GM12873 (cell line): ENCODE results near the gene CYTL1.

Experiments used
- CTCF ChIP-seq: IDR thresholded peaks from 2 replicates; pipeline ENCODE4 v1.5.1; 2012; ENCODE audit warnings: low read depth, mild to moderate bottlenecking, moderate library complexity, low read length, control low read depth; ENCODE audit not compliant: insufficient read depth; ENCODE audit errors: missing control alignments

Gene CYTL1

DNA sequence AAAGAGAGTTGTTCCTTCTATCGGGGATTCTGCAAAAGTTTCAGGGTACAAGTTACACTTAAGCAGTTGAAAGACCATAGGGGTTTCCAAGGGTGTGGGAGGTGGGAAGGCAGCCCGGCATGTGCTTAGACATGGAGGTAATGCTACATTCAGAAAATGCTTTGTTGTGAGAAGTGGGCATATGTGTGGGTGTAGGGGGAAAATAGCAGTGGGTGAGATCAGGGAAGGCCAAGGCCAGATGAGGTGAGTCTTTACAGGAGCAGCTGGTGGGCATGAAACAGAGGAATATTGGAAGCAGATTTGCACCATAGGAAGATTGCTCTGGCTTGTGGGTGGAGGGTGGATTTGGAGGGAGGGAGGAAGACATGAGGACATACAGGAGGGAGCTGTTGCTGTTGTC, 8.3 kb downstream of the CYTL1 start:
- TF ChIP-seq CTCF: no peak

DNA sequence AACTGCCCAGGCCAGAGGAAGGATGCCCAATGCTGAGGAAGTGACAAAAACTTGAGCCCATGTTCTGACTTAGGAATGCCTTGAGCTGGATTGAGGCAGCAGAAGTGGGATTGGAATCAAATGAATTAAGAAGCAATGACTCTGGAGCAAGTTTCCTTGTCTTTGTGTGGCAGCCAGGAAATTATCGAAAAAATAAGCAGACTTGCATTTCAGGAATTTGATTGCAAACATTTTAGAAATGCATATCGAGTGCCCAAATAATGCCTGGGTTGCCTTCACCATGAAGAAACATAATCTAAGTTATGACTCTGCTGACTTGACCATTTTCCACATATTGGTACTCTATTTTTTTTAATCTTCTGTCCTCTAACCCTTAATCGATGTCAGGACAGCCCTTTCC, 9.5 kb downstream of the CYTL1 start:
- TF ChIP-seq CTCF: no peak

GRCh38 chr4:5004496-5004895, 14.8 kb downstream of the CYTL1 start:
- TF ChIP-seq CTCF: no peak

- no peak for TF ChIP-seq CTCF
Measured at GRCh38 chr4:5003918-5004317, 15.3 kb downstream of the CYTL1 start.

GRCh38 chr4:5003372-5003857, 15.8 kb downstream of the CYTL1 start:
- TF ChIP-seq CTCF: no peak

DNA sequence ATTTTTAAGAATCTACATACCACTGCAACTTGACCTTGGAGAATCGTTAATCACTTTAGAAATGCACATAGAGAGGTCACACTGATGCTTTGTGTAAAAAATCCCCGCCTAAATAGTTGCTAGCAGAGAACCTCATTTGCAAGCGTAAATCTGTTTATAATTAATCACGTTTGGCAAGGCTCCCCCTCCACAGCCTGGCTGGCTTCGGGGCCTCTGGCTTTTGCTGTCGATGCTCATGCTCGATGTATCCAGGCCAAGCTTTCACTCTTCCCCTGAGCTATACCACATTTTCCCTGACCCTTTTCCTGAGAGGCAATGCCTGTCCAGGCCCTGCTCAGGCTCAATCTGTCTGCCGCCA, 23.4 kb downstream of the CYTL1 start:
- no peak for TF ChIP-seq CTCF

DNA sequence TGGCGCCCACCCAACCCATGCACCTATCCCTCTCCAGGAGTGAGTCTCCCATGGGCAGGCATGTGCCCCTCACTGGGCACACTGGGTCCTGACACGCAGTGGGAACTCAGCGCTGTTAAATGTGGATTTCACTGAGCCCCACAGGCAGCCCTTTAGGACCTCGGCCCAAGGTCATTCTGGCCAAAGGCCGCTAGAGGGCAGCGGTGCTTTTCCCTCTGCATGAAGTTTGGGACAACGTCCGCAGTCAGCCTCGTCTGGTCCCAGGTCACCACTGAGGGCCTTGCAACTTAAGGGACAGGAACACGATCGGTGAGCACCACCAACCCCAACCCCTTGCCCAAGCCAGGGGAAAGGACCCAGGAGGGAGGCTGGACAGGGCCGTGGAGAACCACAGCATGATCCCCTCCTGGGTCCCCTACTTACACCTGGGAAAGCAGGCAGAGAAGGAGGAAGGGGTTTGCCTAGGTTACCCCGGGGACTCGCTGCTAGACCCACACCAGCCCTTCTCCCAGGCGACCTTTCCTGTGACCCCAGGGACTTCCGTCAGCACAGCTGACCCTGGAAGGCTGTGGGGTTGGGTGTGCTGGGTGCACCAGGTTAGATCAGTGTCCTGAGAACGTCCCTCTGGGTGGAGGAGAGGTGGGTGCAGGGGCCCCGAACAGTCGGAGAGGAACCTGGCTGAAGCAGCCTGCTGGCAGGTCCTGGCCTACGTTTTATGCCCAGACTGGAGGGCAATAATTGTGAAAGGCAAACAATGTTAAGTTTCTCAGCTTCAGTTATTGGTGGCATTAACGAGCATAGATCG, 24.0 kb downstream of the CYTL1 start:
- TF ChIP-seq CTCF: peak; percentile 96
